GM20431 (cell line): ENCODE data around the gene LRRC4.

Experiments
- in situ Hi-C: fragments of 300-500 bp; cut with MseI, MboI; formaldehyde crosslinking; loops from one replicate; pipeline ENCODE4 v1.15.0; 2020; ENCODE audit warnings: low sequenced_read_pairs; ENCODE audit not compliant: unreplicated experiment

The LRRC4 gene, protein sequence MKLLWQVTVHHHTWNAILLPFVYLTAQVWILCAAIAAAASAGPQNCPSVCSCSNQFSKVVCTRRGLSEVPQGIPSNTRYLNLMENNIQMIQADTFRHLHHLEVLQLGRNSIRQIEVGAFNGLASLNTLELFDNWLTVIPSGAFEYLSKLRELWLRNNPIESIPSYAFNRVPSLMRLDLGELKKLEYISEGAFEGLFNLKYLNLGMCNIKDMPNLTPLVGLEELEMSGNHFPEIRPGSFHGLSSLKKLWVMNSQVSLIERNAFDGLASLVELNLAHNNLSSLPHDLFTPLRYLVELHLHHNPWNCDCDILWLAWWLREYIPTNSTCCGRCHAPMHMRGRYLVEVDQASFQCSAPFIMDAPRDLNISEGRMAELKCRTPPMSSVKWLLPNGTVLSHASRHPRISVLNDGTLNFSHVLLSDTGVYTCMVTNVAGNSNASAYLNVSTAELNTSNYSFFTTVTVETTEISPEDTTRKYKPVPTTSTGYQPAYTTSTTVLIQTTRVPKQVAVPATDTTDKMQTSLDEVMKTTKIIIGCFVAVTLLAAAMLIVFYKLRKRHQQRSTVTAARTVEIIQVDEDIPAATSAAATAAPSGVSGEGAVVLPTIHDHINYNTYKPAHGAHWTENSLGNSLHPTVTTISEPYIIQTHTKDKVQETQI

DNA sequence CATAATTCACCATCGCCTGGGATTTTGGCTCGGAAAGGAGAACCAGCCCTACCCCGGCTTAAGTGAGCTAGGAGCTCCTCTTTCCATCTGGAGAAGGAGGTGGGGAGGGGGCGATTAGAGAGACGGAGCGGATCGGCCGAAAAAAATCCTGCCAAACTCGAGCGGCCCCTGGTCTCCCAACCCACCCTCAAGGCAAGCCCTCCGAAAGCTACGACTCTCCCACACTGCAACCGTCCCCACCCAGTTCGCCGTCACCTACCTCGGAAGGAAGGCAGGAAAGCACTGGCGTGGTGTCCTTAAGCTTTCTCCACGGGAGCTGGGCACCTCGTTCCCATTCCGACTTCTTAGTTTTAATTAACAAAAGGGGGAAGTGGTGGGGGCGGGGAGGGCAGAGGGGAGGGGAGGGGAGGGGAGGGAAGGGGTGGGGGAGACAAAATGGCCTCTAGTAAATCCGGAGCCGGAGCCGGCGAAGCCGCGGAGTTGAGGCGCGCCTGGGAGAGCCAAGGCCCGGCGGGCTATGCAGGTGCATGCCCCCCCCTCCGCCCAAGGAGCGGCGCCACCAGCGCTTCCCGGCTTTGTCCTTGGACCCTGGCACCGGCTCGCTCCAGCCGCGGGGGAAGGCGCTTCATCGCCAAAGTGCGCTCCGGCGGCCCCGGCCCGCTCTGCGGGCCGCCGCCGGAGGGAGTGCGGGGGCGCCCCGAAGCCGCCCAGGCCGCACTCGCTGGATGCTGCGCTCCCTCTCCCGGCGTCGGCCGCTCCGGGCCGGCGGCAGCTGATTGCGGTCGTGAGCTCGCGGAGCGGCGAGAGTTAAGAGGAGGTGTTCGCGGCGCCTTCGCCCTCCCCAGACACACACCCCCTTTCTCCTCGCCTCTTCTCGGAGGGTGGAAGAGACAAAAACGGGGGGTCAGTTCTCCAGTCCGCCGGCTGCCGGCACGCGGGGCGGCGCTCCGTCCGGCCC lies at the start of gene LRRC4:
Gene LRRC4 (minus strand): TSS at position 784 of the 958 bp plus-strand sequence. CDS start 797 bp downstream, outside the sequence.
- in situ Hi-C loops, result no loop called here

DNA sequence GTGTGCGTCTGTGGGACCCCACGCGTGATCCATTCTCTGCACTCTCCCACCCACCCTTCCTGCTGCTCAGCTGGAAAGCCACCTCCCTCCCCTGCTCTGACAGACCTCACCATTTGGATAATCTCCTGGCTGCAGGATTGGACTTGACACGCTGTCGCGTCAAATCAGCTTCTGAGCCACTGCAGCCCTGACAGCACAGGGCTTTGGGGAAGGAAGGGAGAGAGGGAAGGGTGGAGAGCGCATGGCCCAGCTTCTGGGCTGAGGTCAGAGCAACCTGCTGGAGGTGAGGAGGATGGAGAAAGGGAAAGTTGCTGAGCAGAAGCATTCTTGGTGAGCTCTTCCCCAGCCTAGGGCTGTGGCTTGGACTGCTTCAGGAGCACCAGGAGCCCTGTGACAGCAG lies 48.9 kb upstream of the LRRC4 start:
- in situ Hi-C loops, result no loop called here

DNA sequence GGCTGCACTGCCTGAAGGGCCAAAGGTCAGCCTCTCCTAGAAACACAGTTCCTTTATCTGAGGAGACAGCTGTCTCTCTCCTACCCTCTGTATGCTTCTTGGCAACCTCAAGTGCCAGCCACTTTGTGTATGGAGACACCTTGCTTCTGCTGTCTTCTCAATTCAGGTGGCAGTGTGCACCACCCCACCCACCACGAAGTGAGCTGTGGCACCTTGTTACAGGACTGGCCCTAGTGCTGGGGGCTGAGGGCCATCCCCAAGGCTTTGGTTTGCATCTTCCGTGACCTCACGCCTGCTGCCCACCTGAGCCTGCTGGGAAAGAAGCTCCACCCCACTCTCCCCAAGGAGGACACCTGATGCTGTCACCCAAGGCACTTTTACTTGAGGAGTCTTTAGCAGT lies 47.1 kb upstream of the LRRC4 start:
- in situ Hi-C loops, result no loop called here

DNA sequence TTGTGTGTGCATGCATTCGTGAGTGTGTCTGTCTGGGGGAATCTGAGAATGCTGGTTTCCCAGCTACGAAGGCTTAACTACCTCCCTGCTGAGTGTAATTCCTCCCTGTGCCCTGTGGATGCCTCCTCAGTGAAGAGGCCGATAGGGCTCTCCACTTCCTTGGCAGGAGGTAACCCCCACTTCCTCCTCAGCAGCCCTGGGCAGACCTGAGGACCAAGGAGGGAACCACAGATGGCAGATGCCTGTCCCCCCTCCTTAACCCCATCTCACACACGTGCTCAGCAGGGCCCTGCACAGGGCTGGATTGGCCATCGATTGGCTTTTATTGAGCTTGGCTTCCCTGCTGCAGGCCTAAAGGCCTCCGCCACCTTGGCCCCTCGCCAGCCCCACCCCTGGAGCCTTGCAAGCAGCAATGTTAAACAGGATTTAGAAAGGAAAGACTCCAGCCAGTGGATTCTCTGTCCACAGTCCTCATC lies 45.6 kb upstream of the LRRC4 start:
- in situ Hi-C loops, result no loop called here

DNA sequence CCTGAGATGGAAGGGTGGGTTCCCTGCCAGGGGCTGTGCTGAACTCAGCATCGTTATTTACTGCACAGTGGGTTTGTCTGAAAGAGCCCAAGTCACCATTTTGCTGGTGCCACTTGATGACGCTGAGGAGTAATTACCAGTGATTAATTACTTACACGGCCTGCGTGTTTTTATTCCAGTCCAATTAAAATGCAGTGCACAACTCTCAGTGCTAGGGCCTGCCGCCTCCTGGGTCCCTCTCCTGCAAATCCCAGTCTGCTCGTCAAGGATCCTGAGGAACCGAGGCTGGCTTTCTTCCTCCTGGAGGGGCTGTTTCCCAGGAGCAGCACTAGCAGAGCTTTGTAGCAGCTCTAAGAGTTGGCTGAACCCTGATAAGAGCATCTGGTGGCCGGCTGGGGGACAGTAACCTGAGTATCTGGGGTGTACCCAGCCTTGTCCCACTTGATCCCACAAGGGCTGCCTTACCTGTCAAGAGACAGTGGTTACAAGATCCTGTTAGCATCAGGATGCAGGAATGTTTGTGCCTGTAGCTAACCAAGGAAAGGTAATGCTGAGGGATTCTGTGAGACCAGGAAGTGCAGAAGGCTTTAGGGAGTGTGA lies 45.1 kb upstream of the LRRC4 start:
- in situ Hi-C loops, result no loop called here

DNA sequence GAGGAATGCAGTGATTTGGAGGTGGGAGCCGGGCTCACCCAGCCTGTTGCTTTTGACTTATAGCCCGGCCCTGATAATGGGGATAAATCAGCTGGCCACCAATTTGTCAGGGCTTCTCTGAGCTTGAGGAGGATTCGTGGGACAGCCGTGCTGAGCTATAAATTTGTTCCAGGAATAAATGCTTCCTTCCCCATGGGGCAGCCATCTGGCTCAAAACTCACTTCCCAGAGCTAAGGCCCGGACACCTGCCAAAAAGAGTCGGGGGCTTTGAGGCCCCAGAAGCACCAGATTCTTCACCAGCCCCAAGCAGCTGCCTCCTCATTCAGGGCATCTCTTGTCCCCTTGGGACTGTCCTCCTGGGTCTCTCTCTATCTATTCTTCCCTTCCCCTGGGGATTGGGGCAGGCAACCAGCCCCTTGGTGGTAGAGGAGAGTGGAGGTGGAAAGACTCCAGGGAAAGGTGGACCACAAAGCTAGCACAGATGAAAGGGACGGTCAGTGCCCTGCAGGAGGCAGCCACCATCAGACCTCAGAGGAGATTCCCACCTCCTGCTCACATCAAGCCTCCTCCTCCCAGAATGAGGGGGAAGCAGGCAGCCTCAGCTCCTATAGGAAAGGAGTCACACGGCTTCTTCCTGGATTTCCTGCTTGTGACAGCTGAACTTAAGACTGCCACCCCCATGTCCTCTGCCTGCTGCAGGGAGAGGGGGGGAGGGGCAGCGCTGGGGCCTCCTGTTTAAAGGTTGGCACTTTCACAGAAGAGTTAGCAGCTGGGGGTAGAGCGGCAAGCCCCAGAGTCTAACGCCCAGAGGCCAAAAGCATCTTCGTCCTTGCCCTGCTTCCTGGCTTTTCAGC lies 44.2 kb upstream of the LRRC4 start:
- in situ Hi-C loops, result no loop called here

DNA sequence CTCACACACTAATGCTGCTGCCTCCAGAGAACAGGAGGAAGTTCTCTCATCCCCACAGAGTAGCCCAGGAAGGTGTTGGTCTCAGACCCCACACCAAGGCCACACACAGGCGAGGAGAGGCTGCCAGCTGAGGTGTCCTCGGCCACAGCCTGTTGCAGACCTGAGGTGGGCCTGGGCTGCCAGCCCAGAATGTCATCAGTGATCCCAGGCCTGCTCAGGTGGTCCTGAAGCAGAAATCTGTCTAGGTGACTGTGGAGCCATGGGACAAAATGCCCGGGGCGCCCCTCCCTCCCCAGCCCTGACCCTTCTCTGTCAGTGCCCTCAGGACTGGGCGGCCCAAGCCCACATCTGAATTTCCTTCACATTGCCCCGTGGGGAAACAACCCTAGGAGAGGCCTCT lies 43.5 kb upstream of the LRRC4 start:
- in situ Hi-C loops, result no loop called here

DNA sequence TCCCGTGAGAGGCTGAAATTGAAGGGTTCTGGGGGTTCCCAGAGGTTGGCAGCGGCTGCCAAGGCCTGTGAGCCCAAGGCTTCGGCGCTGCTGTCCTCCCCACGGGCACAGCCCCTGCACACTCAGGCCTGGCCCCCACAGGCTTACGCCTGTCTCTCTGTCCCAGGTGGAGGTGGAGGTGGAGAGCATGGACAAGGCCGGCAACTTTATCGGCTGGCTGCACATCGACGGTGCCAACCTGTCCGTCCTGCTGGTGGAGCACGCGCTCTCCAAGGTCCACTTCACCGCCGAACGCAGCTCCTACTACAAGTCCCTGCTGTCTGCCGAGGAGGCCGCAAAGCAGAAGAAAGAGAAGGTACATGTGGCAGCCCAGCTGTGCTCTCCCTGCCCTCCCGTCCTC lies 43.1 kb upstream of the LRRC4 start:
- in situ Hi-C loops, result no loop called here

DNA sequence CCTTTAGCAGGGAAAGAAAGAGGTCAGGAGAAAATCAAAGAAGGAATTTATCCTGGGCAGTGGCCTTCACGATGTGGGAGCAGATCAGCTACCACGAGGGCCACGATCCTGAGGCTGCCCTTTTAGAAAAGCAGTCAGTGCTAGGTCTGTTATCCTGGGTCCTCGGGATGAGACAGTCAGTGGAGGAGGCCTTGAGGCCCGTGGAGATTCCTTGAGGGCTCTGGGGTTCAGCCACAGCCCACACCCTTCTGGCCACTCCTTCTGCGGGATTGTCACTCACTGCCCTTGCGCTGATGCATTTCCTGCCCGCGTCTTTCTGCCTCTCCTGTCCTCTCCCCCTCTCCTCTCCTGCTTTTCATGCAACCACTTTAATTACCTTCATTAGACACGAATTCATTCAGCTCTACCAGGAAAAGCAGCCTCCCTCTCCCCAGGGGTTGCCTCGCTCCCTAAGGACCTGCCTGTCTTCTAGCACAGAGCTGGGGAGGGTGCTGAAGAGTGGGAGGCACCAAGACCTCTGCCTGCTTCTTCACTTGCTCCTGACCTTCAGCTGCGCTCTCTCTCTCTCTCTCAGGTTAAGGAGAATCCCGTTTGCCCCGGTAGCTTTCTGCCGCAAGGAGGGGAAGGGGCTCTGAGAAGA lies 42.6 kb upstream of the LRRC4 start:
- in situ Hi-C loops, result no loop called here

DNA sequence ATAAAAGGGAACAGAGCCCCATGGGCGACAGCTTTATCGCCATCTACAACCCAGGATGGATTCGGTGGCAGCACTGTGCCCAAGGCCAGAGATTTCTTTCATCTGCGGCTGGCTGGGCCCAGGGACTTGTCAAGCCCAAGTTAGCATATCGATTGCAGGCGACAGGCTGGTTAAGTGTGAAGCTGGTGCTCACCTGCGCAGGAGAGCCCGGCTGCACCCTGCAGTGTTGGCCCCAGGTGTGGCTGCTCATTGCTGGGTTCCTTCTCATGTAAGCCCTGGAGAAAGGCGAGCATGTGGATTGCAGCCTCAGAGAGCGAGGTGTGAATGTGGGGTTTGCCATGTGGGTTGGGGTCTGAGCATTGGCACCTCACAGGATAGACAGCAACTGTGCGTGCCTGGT lies 40.6 kb upstream of the LRRC4 start:
- in situ Hi-C loops, result no loop called here

DNA sequence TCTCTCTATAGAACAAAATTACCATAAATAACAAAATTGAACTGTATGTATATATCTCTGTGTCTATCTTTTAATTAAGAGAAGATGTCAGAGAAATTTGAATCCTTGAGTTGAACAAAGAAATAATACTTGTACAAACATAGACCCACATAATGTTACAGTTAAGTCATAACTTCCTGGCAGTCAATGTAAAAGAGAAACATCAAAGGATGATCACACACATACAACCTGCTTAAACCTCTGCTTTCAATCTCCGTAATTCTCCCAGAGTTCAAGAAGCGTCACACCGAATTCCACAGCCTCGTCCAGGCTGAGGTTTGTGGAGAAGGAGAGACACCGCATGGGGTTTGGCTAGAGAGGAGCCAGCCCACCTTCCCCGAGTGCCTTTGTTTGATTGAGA lies 40.1 kb upstream of the LRRC4 start:
- in situ Hi-C loops, result no loop called here

DNA sequence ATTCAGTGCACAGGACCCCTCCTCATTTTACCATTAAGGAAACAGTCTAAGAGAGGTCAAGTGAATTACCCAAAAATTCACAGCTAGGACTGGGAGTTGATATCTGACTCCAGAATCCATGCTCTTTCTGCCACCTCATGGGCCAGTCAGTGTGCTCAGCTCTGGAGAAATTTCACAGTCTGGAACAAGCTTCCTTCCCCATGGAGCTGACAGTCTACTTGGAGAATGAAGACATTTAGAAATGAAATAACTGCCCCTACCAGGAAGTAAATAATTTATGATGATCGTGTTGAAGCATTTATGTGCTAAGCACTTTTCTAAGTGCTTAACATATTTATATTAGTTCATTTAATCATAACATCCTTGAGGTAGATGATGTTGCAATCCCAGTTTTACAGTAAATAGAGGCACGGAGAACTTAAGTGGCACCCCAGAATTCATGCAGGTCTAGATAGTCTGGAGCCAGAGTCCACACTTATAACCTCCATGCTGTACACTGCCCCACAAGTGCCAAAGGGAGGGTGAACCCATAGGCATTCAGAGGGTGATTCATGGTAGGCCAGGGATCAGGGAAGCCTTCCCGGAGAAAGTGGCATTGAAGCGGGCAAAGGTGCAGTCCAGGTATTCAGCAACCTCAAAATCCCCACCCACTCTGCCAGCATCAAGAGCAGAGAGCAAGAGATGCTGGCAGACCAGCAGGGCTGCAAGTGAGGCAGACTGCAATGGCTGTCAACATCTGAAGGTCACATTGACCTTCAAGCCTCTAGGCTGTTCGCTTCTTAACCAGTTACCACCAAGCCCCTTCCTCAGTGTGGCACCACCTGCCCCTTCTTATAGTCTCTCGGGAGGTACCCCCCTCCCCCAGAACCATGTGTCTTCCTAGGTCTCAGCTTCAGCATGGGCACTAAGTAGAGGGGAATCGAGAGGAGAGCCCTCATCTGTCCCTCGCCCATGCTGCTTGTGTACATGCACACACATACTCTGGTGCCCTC lies 38.4 kb upstream of the LRRC4 start:
- in situ Hi-C loops, result no loop called here

DNA sequence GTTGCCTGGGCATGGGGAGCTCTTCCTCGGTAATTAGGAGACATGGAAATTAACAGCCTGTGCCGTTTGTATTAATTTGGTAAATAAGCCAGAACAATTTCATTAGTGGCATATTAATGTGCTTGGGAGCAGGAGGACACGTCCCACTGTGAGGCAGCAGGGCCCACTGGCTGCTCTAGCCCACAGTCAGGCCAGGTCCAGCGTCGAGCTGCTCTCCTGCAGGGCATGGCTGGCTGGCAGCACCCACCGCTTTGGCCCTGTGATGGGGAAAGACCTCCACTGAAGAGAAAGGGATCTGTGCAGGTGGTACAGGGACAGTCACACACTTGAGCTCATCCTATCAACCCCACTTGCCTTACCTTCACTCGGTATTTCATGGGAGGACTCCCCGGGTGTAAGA lies 37.5 kb upstream of the LRRC4 start:
- in situ Hi-C loops, result no loop called here

DNA sequence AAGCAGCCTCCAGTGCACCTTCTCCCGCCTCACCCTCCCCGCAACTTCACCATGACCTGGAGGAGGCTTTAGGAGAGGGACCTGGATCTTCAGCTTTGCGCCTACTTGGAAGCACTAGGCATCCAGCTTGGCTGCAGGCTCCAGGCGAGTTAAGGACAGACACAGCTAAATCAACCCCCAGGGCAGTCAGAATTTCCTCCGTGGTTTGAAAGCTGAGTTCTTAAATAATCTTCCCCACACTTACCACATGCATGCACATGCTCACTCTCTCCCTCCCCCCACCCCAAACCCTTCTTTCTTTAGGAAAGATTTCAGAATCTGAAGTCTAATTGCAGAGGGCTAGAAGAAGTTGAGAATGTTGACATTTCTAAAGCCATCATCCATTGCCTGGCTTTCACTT lies 36.7 kb upstream of the LRRC4 start:
- in situ Hi-C loops, result no loop called here

DNA sequence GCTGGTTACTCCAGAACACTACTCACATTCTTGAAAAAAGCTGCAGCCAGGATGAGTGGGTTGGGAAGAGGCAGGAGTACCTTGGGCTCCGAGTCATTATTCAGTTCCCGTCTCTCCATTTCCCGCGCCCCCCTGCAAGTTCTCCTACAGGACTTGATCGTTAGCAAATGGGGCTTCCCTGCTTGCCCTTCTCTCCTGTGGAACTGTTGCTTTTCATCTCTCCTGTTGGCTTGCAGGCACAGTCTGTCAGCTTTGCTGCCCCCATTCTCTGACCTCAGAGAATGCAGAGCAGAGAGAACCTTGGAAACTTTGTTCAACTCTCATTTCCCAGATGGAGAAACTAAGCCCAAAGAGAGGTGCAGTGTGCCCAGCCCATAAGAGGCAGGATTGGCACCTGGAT lies 35.6 kb upstream of the LRRC4 start:
- in situ Hi-C loops, result no loop called here

DNA sequence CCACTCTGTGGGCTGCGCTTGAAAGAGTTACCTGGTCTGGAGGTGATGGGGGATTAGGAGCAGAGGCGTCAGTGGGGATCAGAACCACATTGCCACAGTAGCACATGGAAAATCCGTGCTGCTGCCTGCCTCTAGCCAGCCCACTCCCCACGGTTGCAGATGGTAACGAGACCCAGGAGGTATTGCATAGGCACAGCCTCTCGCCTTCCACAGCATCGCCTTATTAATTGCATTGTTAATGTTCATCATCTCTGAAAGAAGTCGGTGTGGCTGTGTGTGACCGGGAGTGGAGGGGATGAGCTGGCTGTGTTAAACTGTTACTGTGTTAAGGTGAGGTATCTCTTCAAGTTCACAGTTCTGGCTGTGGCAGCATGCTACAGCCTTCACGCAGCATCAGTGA lies 35.2 kb upstream of the LRRC4 start:
- in situ Hi-C loops, result no loop called here

DNA sequence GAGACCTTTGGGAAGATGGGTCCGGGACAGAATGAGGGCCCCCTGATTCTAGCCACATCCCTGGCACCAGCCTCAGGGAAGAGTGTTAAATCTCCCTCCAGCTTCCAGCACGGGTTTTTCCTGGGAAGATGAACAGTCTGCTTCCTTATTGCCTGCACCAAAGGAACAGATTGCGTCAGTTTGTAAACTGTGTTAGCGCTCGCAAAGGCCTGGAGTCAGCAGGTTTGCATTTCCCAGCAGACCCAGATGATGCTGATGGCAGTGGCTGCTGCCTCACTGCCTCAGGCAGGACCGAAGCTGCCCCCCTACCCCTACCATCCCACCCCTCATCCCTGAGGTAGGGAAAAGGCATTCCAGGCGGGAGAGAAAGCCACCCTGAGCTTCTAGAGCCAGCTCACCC lies 34.6 kb upstream of the LRRC4 start:
- in situ Hi-C loops, result no loop called here

DNA sequence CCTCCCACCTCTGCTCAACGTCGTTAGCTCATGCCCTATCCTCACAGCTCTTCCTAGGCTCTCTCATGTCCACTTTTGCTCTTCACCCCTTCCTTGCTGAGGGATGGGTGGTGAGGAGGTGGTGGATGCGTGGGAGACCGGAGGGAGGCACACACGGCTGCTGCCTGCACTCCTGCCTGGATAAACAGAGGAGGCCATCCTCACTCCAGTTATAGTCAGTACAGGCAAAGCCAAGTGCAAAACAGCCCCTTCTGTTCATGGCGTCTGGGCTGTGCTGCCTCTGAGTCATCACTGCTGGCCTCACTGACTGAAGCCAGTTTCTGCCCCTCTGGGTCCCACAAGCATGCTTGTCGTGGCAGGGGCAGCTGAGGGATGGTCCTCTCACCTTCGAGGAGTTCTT lies 31.9 kb upstream of the LRRC4 start:
- in situ Hi-C loops, result no loop called here
